K562 (cell line): ENCODE measurements around the gene CST7. TPM values are rescaled to one million over a fixed set of nuclear protein-coding genes. Genes with fewer than 3 reads are reported as not detected.

Experiments used
- ATAC-seq: fragments of 200-7000 bp; cut with Tn5 transposase; 3 replicates; pipeline ENCODE4 v1.9.1; 2020; ENCODE audit warnings: moderate library complexity
- BruUV-seq: library from RNA; stranded (reverse); fragments of 400-500 nt; replicated peaks from 2 replicates; lab custom pipeline; 2021; lab: Mats Ljungman, UMichigan
- CTCF ChIA-PET: fragments of 300-600 bp; formaldehyde crosslinking; extraction: SDS; loops from one replicate; lab custom pipeline; 2021; ENCODE audit warnings: low intra/inter-chr PET ratio; lab: Yijun Ruan, JAX
- POLR2A ChIA-PET: fragments of 300-600, 350-650 bp; sonication (Branson Sonifier 250); formaldehyde crosslinking; extraction: SDS; loops from one replicate; lab custom pipeline; 2021; ENCODE audit warnings: antibody characterized with exemption, inconsistent platforms; lab: Yijun Ruan, JAX
- DNase-seq, 4 experiments: peaks; one replicate each; pipeline versions ENCODE4 v3.0.0 to v3.0.0-alpha.2; 2011 to 2018; ENCODE audit warnings: low spot score in 3 of 4, mixed read lengths in 3 of 4; ENCODE audit errors: extremely low read depth in 1 of 4
- FAIRE-seq: peaks from 2 replicates; lab custom pipeline; 2011; peaks lifted over from hg19 to GRCh38; lab: Jason Lieb, UNC
- H2AFZ ChIP-seq: 2 replicates; pipeline ENCODE4 v1.6.0; 2011; ENCODE audit warnings: low read depth, low read length, control low read depth, inconsistent platforms
- H3K27ac ChIP-seq: fragments of 200-600 bp; 3 replicates; pipeline ENCODE4 v1.8.0; 2011; ENCODE audit warnings: low read depth, mild to moderate bottlenecking, control low read depth, inconsistent platforms, low read length, moderate library complexity, mixed read lengths; ENCODE audit errors: extremely low read depth
- H3K27me3 ChIP-seq, 2 experiments: fragments of 300-600 bp in 1 of 2; 2 replicates in 1 of 2; 3 replicates in 1 of 2; pipeline versions ENCODE4 v1.6.0 to v1.8.0; 2011; ENCODE audit warnings: inconsistent platforms in 2 of 2, low read length in 2 of 2, mild to moderate bottlenecking in 1 of 2, mixed read lengths in 1 of 2, moderate library complexity in 1 of 2; ENCODE audit not compliant: control insufficient read depth in 2 of 2, insufficient read depth in 2 of 2
- H3K36me3 ChIP-seq: fragments of 300-600 bp; 3 replicates; pipeline ENCODE4 v1.8.0; 2011; ENCODE audit warnings: mild to moderate bottlenecking, low read length, inconsistent platforms; ENCODE audit not compliant: control insufficient read depth, insufficient read depth
- H3K4me1 ChIP-seq, 2 experiments: fragments of 200-600 bp in 1 of 2; replicated peaks in 1 of 2; 2 replicates in 1 of 2; 3 replicates in 1 of 2; pipeline versions ENCODE4 v1.5.1 to v1.8.0; 2011; ENCODE audit warnings: inconsistent platforms in 2 of 2, low read length in 2 of 2, mild to moderate bottlenecking in 1 of 2, mixed read lengths in 1 of 2, moderate library complexity in 1 of 2; ENCODE audit not compliant: control insufficient read depth in 2 of 2, insufficient read depth in 2 of 2
- H3K4me2 ChIP-seq: 2 replicates; pipeline ENCODE4 v1.6.1; 2011; ENCODE audit warnings: low read length, control low read depth, inconsistent platforms, mixed read lengths; ENCODE audit not compliant: insufficient read depth
- H3K4me3 ChIP-seq: fragments of 200-600 bp; sonication (generic), shearing (Covaris generic); 2 replicates; pipeline ENCODE4 v1.5.1; 2016; ENCODE audit warnings: control low read depth, inconsistent platforms
- H3K79me2 ChIP-seq: fragments of 200-600 bp; 3 replicates; pipeline ENCODE4 v1.8.0; 2011; ENCODE audit warnings: low read length, inconsistent platforms; ENCODE audit not compliant: control insufficient read depth, insufficient read depth
- H3K9ac ChIP-seq, 2 experiments: 2 replicates each; pipeline versions ENCODE4 v1.6.0 to v1.6.1; 2011; ENCODE audit warnings: low read depth in 2 of 2, low read length in 2 of 2, control low read depth in 1 of 2, inconsistent platforms in 1 of 2, mild to moderate bottlenecking in 1 of 2, mixed read lengths in 1 of 2; ENCODE audit not compliant: insufficient read depth in 1 of 2
- H3K9me1 ChIP-seq: one replicate; pipeline ENCODE4 v1.6.0; 2011; ENCODE audit warnings: inconsistent platforms, mild to moderate bottlenecking, low read length, moderate library complexity; ENCODE audit not compliant: control insufficient read depth, insufficient read depth
- H3K9me3 ChIP-seq: replicated peaks from 2 replicates; pipeline ENCODE4 v1.5.1; 2011; ENCODE audit warnings: low read depth, low read length, inconsistent platforms; ENCODE audit not compliant: control insufficient read depth, insufficient read depth
- H4K20me1 ChIP-seq: replicated peaks from 2 replicates; pipeline ENCODE4 v1.6.1; 2011; ENCODE audit warnings: low read length, inconsistent platforms, mixed read lengths; ENCODE audit not compliant: control insufficient read depth, insufficient read depth
- AFF1 ChIP-seq, 2 experiments: fragments of 450-650 bp; IDR thresholded peaks; 2 replicates each; pipeline ENCODE4 v1.6.1; 2018; ENCODE audit warnings: mild to moderate bottlenecking in 2 of 2, low read depth in 1 of 2; ENCODE audit not compliant: partially characterized antibody in 2 of 2
- MCM5 ChIP-seq: fragments of 450-650 bp; IDR thresholded peaks from 2 replicates; pipeline ENCODE4 v1.6.1; 2016; ENCODE audit warnings: low read depth
- NR4A1 ChIP-seq, 2 experiments: fragments of 250-450 bp in 1 of 2; fragments of 450-650 bp in 1 of 2; sonication (Bioruptor Pico) in 1 of 2; IDR thresholded peaks; 2 replicates each; pipeline versions ENCODE4 v1.4.0 to v1.6.1; 2016 to 2020; ENCODE audit warnings: mild to moderate bottlenecking in 2 of 2, missing compliant biosample characterization in 1 of 2, missing genetic modification characterization in 1 of 2, moderate library complexity in 1 of 2
- PYGO2 ChIP-seq: fragments of 450-650 bp; IDR thresholded peaks from 2 replicates; pipeline ENCODE4 v1.6.1; 2016; ENCODE audit warnings: mild to moderate bottlenecking, missing genetic modification characterization, moderate library complexity, missing compliant biosample characterization
- RNF219 ChIP-seq: fragments of 250-450 bp; sonication (Bioruptor Pico); IDR thresholded peaks from 2 replicates; pipeline ENCODE4 v1.5.0; 2022; ENCODE audit warnings: mild to moderate bottlenecking
- TAF15 ChIP-seq: fragments of 200-400 bp; formaldehyde crosslinking; IDR thresholded peaks from 2 replicates; pipeline ENCODE4 v1.6.1; 2017; ENCODE audit warnings: mild to moderate bottlenecking, low read depth, low read length, moderate library complexity
- ZNF124 ChIP-seq: sonication (generic); formaldehyde crosslinking; IDR thresholded peaks from 2 replicates; pipeline ENCODE4 v1.8.1; 2022; ENCODE audit warnings: missing genetic modification reagents
- ZNF217 ChIP-seq: sonication (generic); formaldehyde crosslinking; IDR thresholded peaks from 2 replicates; pipeline ENCODE4 v1.8.0; 2022; ENCODE audit warnings: mild to moderate bottlenecking, missing genetic modification reagents
- ZNF41 ChIP-seq: fragments of 250-450 bp; sonication (Bioruptor Pico); conservative IDR thresholded peaks from 2 replicates; pipeline ENCODE4 v1.4.0; 2020; ENCODE audit warnings: mild to moderate bottlenecking
- WGBS: fragments of 100-300 bp; shearing (Covaris generic); methylation state at CpG from one replicate; pipeline ENCODE4 v1.1.6; 2016; ENCODE audit warnings: low coverage, mixed read lengths; ENCODE audit not compliant: insufficient coverage; ENCODE audit errors: missing lambda C conversion rate; 5-methylcytosine and 5-hydroxymethylcytosine counted together
- in situ Hi-C: fragments of 300-500 bp; cut with MboI; formaldehyde crosslinking; loops from 4 replicates; pipeline ENCODE4 v1.15.0; 2018; ENCODE audit warnings: inconsistent platforms, mixed read lengths
- intact Hi-C: fragments of 100-400 bp; cut with micrococcal nuclease; formaldehyde crosslinking; loops from 2 replicates; pipeline ENCODE4 v1.14.2; 2022
- polyA plus RNA-seq, 8 experiments: library from polyadenylated mRNA; depleted of rRNA in 4 of 8; stranded (reverse) in 5 of 8; unstranded in 3 of 8; fragments of >200 nt; fragmentation: Nextera tagmentation in 2 of 8; fragmentation: Illumina TruSeq in 1 of 8; extraction: Ambion mirVana in 2 of 8; extraction: Trizol in 1 of 8; gene quantifications; 2 replicates each; pipeline versions ENCODE4 v1.2.1 to v1.2.3, GENCODE V29; 2011 to 2014; ENCODE audit warnings: inconsistent platforms in 1 of 8, missing spikeins in 1 of 8
- total RNA-seq, 7 experiments: library from RNA; depleted of rRNA in 6 of 7; stranded (reverse); fragments of >200 nt in 6 of 7; fragmentation: Illumina TruSeq in 2 of 7; extraction: Trizol in 2 of 7; gene quantifications; 2 replicates each; pipeline versions ENCODE4 v1.2.1 to v1.2.3, GENCODE V29; 2011 to 2021; ENCODE audit warnings: low replicate concordance in 1 of 7

CST7 gene
- total and polyA plus RNA-seq, 9 of the 15 experiments (the other 6 are each of a cell fraction or from before 2014, with no cell fraction given) = not detected

- no peak for TF ChIP-seq ZNF217 (CRISPR knock-in tag)
- TF ChIP-seq ZNF124 (CRISPR knock-in tag) = no peak
- TF ChIP-seq, all 486 proteins: peak for 0
Observed at GRCh38 chr20:24942679-24943078, 6.4 kb upstream of the CST7 start (continued).

- H3K4me2 ChIP-seq = no peak overlapping the region
- H3K36me3 ChIP-seq = no peaks in the 10 kb centered on the region
- no peaks in the 10 kb centered on the region for H3K9me3 ChIP-seq
- H3K4me1 ChIP-seq = no peaks in the 10 kb centered on the region
- FAIRE-seq (no peak), DNase-seq (no peak)
- in situ Hi-C loops (no loop called here), intact Hi-C loops (no loop called here)
- H3K79me2 ChIP-seq = no peaks in the 10 kb centered on the region
- no peak overlapping the region for H3K4me3 ChIP-seq
- POLR2A ChIA-PET = interaction anchor here (0.7 kb wide), 1 partner anchor 1290 kb away, joined by 3 read pairs; no protein-coding TSS in a partner anchor
- H3K9ac ChIP-seq = no peak overlapping the region
- H3K27me3 ChIP-seq = no peaks in the 10 kb centered on the region
- H3K27ac ChIP-seq = no peak overlapping the region
- WGBS = 0% methylated on average over 2 of the region's 4 CpGs
- TF ChIP-seq AFF1 (IDR thresholded peaks at IDR 0.05; ENCODE audit: low read depth in 1 of 2, partially characterized antibody in 2 of 2) = no peak
- TF ChIP-seq ZNF41 (CRISPR knock-in tag) = no peak
- TF ChIP-seq TAF15 = no peak
- no peak for TF ChIP-seq PYGO2 (tag)
- no peak for TF ChIP-seq MCM5
- no peak for TF ChIP-seq RNF219 (CRISPR knock-in tag)
- TF ChIP-seq NR4A1 (CRISPR knock-in tag; IDR thresholded peaks at IDR 0.05) = no peak
- no peak for TF ChIP-seq NR4A1 (tag; IDR thresholded peaks at IDR 0.05)
- TF ChIP-seq, all 486 proteins: peak for 0
- ATAC-seq = no peak
- CTCF ChIA-PET = no interaction called here
- Histone ChIP-seq H2AFZ (no peak overlapping the region), H3K9me1 (no peaks in the 10 kb centered on the region), H4K20me1 (no peaks in the 10 kb centered on the region)
- BruUV-seq = no TSS peak
Observed at GRCh38 chr20:24943196-24943595, 5.9 kb upstream of the CST7 start.
